Hepatocyte (in vitro differentiated cells): ENCODE data around the gene NRSN2. TPM values are rescaled to one million over a fixed set of nuclear protein-coding genes. Genes with fewer than 3 reads are reported as not detected.
"Not testable (repeated sequence)": the region's sequence is repeated elsewhere in the genome, so short reads cannot be mapped to it uniquely, and the experiment has no call there.

Source experiments
- DNase-seq: peaks from one replicate; pipeline ENCODE4 v3.0.0-alpha.2; 2016; ENCODE audit warnings: low spot score
- H2AFZ ChIP-seq: fragments of 200-600 bp; sonication (generic); 2 replicates; pipeline ENCODE4 v1.6.0; 2016; ENCODE audit warnings: antibody characterized with exemption, mild to moderate bottlenecking
- H3K27ac ChIP-seq: fragments of 200-600 bp; sonication (generic); 2 replicates; pipeline ENCODE4 v1.5.1; 2016; ENCODE audit warnings: mild to moderate bottlenecking
- H3K27me3 ChIP-seq: fragments of 200-600 bp; sonication (generic); 2 replicates; pipeline ENCODE4 v1.6.1; 2016
- H3K36me3 ChIP-seq: fragments of 200-600 bp; sonication (generic); replicated peaks from 2 replicates; pipeline ENCODE4 v1.5.1; 2016; ENCODE audit warnings: low read depth; ENCODE audit not compliant: insufficient read depth
- H3K4me1 ChIP-seq: fragments of 200-600 bp; sonication (generic); 2 replicates; pipeline ENCODE4 v1.5.1; 2016; ENCODE audit warnings: mild to moderate bottlenecking, moderate library complexity; ENCODE audit not compliant: insufficient read depth
- H3K4me2 ChIP-seq: fragments of 200-600 bp; sonication (generic); 2 replicates; pipeline ENCODE4 v1.6.0; 2016
- H3K4me3 ChIP-seq: fragments of 200-600 bp; sonication (generic); 2 replicates; pipeline ENCODE4 v1.5.1; 2016; ENCODE audit warnings: mild to moderate bottlenecking
- H3K79me2 ChIP-seq: fragments of 200-600 bp; sonication (generic); 2 replicates; pipeline ENCODE4 v1.6.0; 2017; ENCODE audit warnings: mild to moderate bottlenecking
- H3K9me2 ChIP-seq: fragments of 200-600 bp; sonication (generic); replicated peaks from 2 replicates; pipeline ENCODE4 v1.6.0; 2017; ENCODE audit warnings: mild to moderate bottlenecking; ENCODE audit not compliant: insufficient read depth
- H3K9me3 ChIP-seq: fragments of 200-600 bp; sonication (generic); 2 replicates; pipeline ENCODE4 v1.5.1; 2016; ENCODE audit warnings: low read depth, mild to moderate bottlenecking
- H4K20me1 ChIP-seq: fragments of 200-600 bp; sonication (generic); 2 replicates; pipeline ENCODE4 v1.6.0; 2016; ENCODE audit warnings: mild to moderate bottlenecking; ENCODE audit not compliant: insufficient read depth, poor library complexity, severe bottlenecking
- CTCF ChIP-seq: fragments of 200-600 bp; sonication (generic); IDR thresholded peaks from 2 replicates; pipeline ENCODE4 v1.5.1; 2016; ENCODE audit warnings: antibody characterized with exemption, mild to moderate bottlenecking; ENCODE audit not compliant: poor library complexity
- EZH2 ChIP-seq: fragments of 200-600 bp; sonication (generic); IDR thresholded peaks from 2 replicates; pipeline ENCODE4 v1.6.1; 2016; ENCODE audit warnings: antibody characterized with exemption, mild to moderate bottlenecking, borderline replicate concordance
- EZH2phosphoT487 ChIP-seq: fragments of 200-600 bp; sonication (generic); IDR thresholded peaks from one replicate; pipeline ENCODE4 v1.6.1; 2018; ENCODE audit warnings: antibody characterized with exemption, mild to moderate bottlenecking, low read depth, moderate library complexity; ENCODE audit not compliant: unreplicated experiment, severe bottlenecking
- WGBS: methylation state at CpG from one replicate; pipeline ENCODE4 v1.1.6; 2016; ENCODE audit warnings: low lambda C conversion rate; ENCODE audit errors: missing lambda C conversion rate; 5-methylcytosine and 5-hydroxymethylcytosine counted together
- polyA plus RNA-seq: library from polyadenylated mRNA; unstranded; fragments of >200 nt; fragmentation: Nextera tagmentation; extraction: Ambion mirVana; gene quantifications from 2 replicates; pipeline ENCODE4 v1.2.1, GENCODE V29; 2016
- total RNA-seq: library from RNA; depleted of rRNA; stranded (reverse); fragments of >200 nt; gene quantifications from 2 replicates; pipeline ENCODE4 v1.2.3, GENCODE V29; 2014

NRSN2 gene
- total and polyA plus RNA-seq, 2 experiments from 2014 or later, result 29.8 to 68.1 TPM

- Histone ChIP-seq H3K79me2 (peaks cover 46% of the 10 kb centered on the region), H3K27me3 (no peaks in the 10 kb centered on the region), H3K36me3 (no peaks in the 10 kb centered on the region), H3K4me3 (no peak overlapping the region), H4K20me1 (peaks cover 7% of the 10 kb centered on the region), H3K27ac (no peak overlapping the region), H2AFZ (no peak overlapping the region), H3K4me2 (no peak overlapping the region), H3K4me1 (no peaks in the 10 kb centered on the region), H3K9me2 (no peaks in the 10 kb centered on the region), H3K9me3 (no peaks in the 10 kb centered on the region)
- WGBS, result 83% methylated on average over 20 of the region's 21 CpGs
- no peak for DNase-seq
- no peak for TF ChIP-seq CTCF
- TF ChIP-seq EZH2, result no peak
- no peak for TF ChIP-seq EZH2phosphoT487
Measured at GRCh38 chr20:388034-388994, 41.4 kb downstream of the NRSN2 start.

DNA sequence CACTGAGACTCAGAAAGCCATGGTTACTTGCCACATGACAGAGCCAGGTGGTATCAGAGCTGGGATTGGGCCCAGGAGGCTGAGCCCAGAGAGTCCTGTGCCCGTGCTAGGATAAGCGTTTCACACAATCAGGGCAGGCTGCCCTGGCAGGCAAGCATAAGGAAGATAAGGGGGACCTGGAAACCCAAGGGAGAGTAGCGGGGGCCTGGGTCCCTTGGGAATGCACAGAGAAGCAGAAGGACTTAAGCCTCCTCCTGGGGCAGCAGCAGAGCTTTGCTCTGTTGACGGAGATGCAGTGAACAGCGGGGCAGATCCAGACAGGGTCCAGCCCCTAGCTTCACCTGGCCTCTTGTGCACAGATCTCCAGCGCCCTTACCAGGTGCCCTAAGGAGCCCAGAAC is 42.3 kb downstream of the NRSN2 start:
- H2AFZ ChIP-seq, result no peak overlapping the region
- H3K9me2 ChIP-seq, result no peaks in the 10 kb centered on the region
- WGBS, result 91% methylated on average over 6 of the region's 6 CpGs
- DNase-seq, result no peak
- H3K4me1 ChIP-seq, result no peaks in the 10 kb centered on the region
- H4K20me1 ChIP-seq, result peaks cover 7% of the 10 kb centered on the region
- no peak overlapping the region for H3K4me3 ChIP-seq
- H3K27me3 ChIP-seq, result no peaks in the 10 kb centered on the region
- TF ChIP-seq CTCF (no peak), EZH2 (no peak), EZH2phosphoT487 (no peak)
- H3K36me3 ChIP-seq, result no peaks in the 10 kb centered on the region
- H3K9me3 ChIP-seq, result no peaks in the 10 kb centered on the region
- H3K4me2 ChIP-seq, result no peak overlapping the region
- H3K27ac ChIP-seq, result no peak overlapping the region
- H3K79me2 ChIP-seq, result peaks cover 39% of the 10 kb centered on the region

DNA sequence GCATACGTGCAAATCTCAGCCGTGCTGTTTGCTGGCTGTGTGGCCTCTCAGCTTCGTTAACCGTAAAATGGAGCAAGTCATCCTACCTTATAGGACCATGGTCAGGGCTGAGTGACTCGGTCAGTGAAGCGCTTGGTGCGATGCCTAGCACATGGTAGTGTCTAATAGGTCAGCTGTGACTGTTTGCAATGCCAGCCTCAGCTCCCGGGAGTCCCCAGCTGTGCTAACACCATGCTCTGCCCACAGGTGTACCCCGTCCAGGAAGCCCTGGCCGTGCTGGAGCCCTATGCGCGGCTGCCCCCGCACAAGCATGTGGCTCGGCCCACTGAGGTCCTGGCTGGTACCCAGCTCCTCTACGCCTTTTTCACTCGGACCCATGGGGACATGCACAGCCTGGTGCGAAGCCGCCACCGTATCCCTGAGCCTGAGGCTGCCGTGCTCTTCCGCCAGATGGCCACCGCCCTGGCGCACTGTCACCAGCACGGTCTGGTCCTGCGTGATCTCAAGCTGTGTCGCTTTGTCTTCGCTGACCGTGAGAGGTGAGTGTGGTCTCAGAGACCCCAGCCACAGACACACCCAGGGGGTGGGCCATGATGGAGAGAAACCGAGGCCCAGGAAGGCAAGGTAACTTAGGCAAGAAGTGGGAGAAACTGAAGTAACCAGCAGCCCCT is 44.3 kb downstream of the NRSN2 start:
- TF ChIP-seq EZH2phosphoT487 (no peak), EZH2 (no peak), CTCF (no peak)
- Histone ChIP-seq H2AFZ (no peak overlapping the region), H3K36me3 (no peaks in the 10 kb centered on the region), H3K4me2 (no peak overlapping the region), H3K9me3 (no peaks in the 10 kb centered on the region), H3K27ac (no peak overlapping the region), H3K4me1 (no peaks in the 10 kb centered on the region), H3K27me3 (no peaks in the 10 kb centered on the region), H3K4me3 (no peak overlapping the region), H3K79me2 (peaks cover 21% of the 10 kb centered on the region), H3K9me2 (no peaks in the 10 kb centered on the region), H4K20me1 (peaks cover 7% of the 10 kb centered on the region)
- no peak for DNase-seq
- 94% methylated on average over 29 of the region's 29 CpGs for WGBS

- not testable (repeated sequence) for H3K4me1 ChIP-seq, H3K36me3 ChIP-seq, H3K9me2 ChIP-seq, H3K4me3 ChIP-seq, H3K79me2 ChIP-seq, H3K27ac ChIP-seq, H4K20me1 ChIP-seq, H2AFZ ChIP-seq, H3K9me3 ChIP-seq, H3K27me3 ChIP-seq, DNase-seq, H3K4me2 ChIP-seq
- 100% methylated on average over 2 of the region's 2 CpGs for WGBS
Measured at GRCh38 chr20:393296-393695, 46.4 kb downstream of the NRSN2 start.
